ENCODE measurements around the gene AKAP9. TPM values are rescaled to one million over a fixed set of nuclear protein-coding genes. Genes with fewer than 3 reads are reported as not detected.
"Not testable (repeated sequence)": the region's sequence is repeated elsewhere in the genome, so short reads cannot be mapped to it uniquely, and the experiment has no call there.

Gene AKAP9
- total RNA-seq, 2 experiments from 2014 or later = 21.8 to 23.6 TPM

- Mint-ChIP-seq H3K36me3 (no peaks in the 10 kb centered on the region), H3K9me3 (peaks cover 4% of the 10 kb centered on the region), H3K4me1 (no peaks in the 10 kb centered on the region), H3K4me3 (no peak overlapping the region), H3K27ac (no peak overlapping the region), H3K27me3 (peaks cover 4% of the 10 kb centered on the region)
- DNase-seq = no peak
Observed at GRCh38 chr7:91922857-91923256, 17.8 kb upstream of the AKAP9 start.

DNA sequence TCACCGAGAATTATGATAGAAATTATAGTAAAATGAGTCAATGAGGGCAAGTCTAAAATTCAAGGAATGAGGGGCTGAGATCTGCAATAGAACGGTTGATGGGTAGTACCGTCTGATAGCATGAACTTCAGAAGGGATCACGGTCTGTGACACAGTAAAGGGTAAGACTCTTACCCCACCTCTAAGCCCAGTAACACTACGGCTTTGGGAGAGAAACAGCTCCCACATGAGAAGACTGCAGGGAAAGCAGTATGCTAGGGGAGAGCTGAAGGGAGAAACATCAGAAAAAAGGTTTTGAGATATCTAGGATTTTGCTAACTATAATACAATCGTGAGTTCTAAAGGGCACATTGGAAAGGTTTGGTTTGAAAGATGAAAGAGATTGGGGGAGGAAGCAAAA lies 12.8 kb upstream of the AKAP9 start:
- DNase-seq = no peak
- no peak overlapping the region for H3K27ac Mint-ChIP-seq
- H3K9me3 Mint-ChIP-seq = peaks cover 7% of the 10 kb centered on the region
- H3K27me3 Mint-ChIP-seq = no peaks in the 10 kb centered on the region
- no peak overlapping the region for H3K4me3 Mint-ChIP-seq
- H3K4me1 Mint-ChIP-seq = peaks cover 9% of the 10 kb centered on the region
- H3K36me3 Mint-ChIP-seq = peaks cover 4% of the 10 kb centered on the region

GRCh38 chr7:91929463-91929862 lies 11.2 kb upstream of the AKAP9 start:
- peak overlapping the region; percentile 35 for H3K27ac Mint-ChIP-seq
- no peaks in the 10 kb centered on the region for H3K27me3 Mint-ChIP-seq
- H3K4me3 Mint-ChIP-seq = no peak overlapping the region

GRCh38 chr7:91940171-91940570 lies 491 bp upstream of the AKAP9 start:
- Mint-ChIP-seq H3K36me3 (peaks cover 2% of the 10 kb centered on the region), H3K4me3 (peak overlapping the region; percentile 90), H3K27me3 (no peaks in the 10 kb centered on the region)

More at GRCh38 chr7:91929463-91929862, 11.2 kb upstream of the AKAP9 start:
- Mint-ChIP-seq H3K4me1 (peaks cover 9% of the 10 kb centered on the region), H3K36me3 (peaks cover 4% of the 10 kb centered on the region), H3K9me3 (peaks cover 7% of the 10 kb centered on the region)
- DNase-seq = no peak

GRCh38 chr7:91941450-91941849 lies 788 bp downstream of the AKAP9 start:
- Mint-ChIP-seq H3K27ac (peak overlapping the region; percentile 90), H3K9me3 (no peaks in the 10 kb centered on the region), H3K4me1 (peaks cover 39% of the 10 kb centered on the region), H3K36me3 (peaks cover 5% of the 10 kb centered on the region), H3K4me3 (peak overlapping the region; percentile 90), H3K27me3 (no peaks in the 10 kb centered on the region)
- DNase-seq = peak; percentile 36

More at GRCh38 chr7:91940171-91940570, 491 bp upstream of the AKAP9 start:
- DNase-seq = peak; percentile 16
- Mint-ChIP-seq H3K4me1 (peaks cover 30% of the 10 kb centered on the region), H3K27ac (peak overlapping the region; percentile 90), H3K9me3 (no peaks in the 10 kb centered on the region)

GRCh38 chr7:91942312-91942711 lies 1.6 kb downstream of the AKAP9 start:
- H3K4me3 Mint-ChIP-seq = peak overlapping the region; percentile 90
- no peaks in the 10 kb centered on the region for H3K27me3 Mint-ChIP-seq
- H3K27ac Mint-ChIP-seq = no peak overlapping the region
- H3K4me1 Mint-ChIP-seq = peaks cover 43% of the 10 kb centered on the region
- DNase-seq = no peak
- H3K9me3 Mint-ChIP-seq = no peaks in the 10 kb centered on the region
- H3K36me3 Mint-ChIP-seq = peaks cover 10% of the 10 kb centered on the region

- not testable (repeated sequence) for H3K9me3 Mint-ChIP-seq, DNase-seq, H3K4me3 Mint-ChIP-seq, H3K27me3 Mint-ChIP-seq
- Mint-ChIP-seq H3K4me1 (peaks cover 41% of the 10 kb centered on the region), H3K27ac (peak overlapping the region; percentile 3), H3K36me3 (peaks cover 16% of the 10 kb centered on the region)
Observed at GRCh38 chr7:91944970-91945369, 4.3 kb downstream of the AKAP9 start.

DNA sequence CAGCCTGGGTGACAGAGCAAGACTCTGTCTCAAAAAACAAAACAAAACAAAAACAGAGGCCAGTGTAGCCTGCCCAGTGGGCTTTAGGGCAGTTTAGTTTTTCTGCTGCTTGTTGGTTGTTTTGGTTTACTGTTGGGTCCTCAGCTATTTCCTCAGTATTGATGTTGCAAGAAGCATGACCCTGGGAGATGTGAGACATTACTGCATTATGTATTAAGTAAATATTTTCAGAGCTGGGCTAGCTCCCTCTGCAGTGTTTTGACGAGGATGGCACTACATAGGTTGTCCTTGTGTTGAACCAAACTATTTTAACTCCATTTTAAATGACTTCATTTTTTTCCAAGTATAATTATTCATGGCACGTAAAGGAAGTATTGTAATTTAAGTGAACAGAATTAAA lies 4.8 kb downstream of the AKAP9 start:
- Mint-ChIP-seq H3K4me1 (peaks cover 43% of the 10 kb centered on the region), H3K27ac (no peak overlapping the region), H3K9me3 (no peaks in the 10 kb centered on the region), H3K4me3 (no peak overlapping the region), H3K36me3 (peaks cover 16% of the 10 kb centered on the region), H3K27me3 (no peaks in the 10 kb centered on the region)
- no peak for DNase-seq

- no peak overlapping the region for H3K4me3 Mint-ChIP-seq
- H3K27ac Mint-ChIP-seq = no peak overlapping the region
- H3K36me3 Mint-ChIP-seq = peaks cover 14% of the 10 kb centered on the region
- no peaks in the 10 kb centered on the region for H3K27me3 Mint-ChIP-seq
- no peak for DNase-seq
- H3K9me3 Mint-ChIP-seq = no peaks in the 10 kb centered on the region
- H3K4me1 Mint-ChIP-seq = peaks cover 42% of the 10 kb centered on the region
Observed at GRCh38 chr7:91946549-91946948, 5.9 kb downstream of the AKAP9 start.

- Mint-ChIP-seq H3K27me3 (no peaks in the 10 kb centered on the region), H3K36me3 (peaks cover 20% of the 10 kb centered on the region), H3K9me3 (no peaks in the 10 kb centered on the region), H3K4me1 (peaks cover 43% of the 10 kb centered on the region), H3K4me3 (no peak overlapping the region), H3K27ac (no peak overlapping the region)
- DNase-seq = no peak
Observed at GRCh38 chr7:91947948-91948347, 7.3 kb downstream of the AKAP9 start.

DNA sequence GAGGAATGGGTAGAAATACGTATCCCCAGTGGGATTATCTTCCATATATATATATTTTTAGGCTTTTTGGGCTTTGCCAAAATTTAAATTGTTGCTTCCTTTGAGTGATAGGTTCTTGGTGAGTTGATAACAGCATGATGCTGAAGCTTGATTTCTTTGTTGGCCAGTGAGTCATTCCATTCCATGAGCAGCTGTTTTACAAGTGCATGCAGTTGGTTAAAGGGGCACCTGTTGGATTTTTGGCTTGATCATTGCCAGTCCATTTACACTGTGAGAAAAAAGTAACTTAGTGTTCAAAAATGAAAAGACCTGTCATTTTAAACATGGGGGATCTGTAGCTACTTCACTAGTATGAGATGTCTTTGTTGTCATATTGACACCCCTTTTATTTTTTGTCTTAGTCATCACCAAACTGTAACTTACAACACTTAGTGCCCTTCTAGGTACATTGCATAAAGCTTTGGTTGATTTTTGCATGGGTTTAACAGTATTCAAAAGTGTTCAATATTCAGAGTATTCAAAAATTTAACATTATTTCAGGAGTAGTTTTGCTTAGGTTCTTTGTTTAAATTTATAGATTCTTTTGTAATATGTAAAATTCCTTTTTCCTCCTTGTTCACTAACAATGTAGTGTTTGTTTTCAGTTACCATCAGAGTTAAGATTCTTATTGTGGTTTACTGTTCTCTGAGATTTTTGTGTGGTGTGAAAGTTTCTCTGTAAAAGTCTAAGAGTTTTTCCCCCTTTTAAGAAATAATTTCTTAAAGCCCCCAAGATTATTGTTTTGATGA lies 8.8 kb downstream of the AKAP9 start:
- no peaks in the 10 kb centered on the region for H3K9me3 Mint-ChIP-seq
- peaks cover 42% of the 10 kb centered on the region for H3K4me1 Mint-ChIP-seq
- H3K4me3 Mint-ChIP-seq = no peak overlapping the region
- DNase-seq = no peak
- H3K27me3 Mint-ChIP-seq = no peaks in the 10 kb centered on the region
- H3K36me3 Mint-ChIP-seq = peaks cover 20% of the 10 kb centered on the region
- no peak overlapping the region for H3K27ac Mint-ChIP-seq

DNA sequence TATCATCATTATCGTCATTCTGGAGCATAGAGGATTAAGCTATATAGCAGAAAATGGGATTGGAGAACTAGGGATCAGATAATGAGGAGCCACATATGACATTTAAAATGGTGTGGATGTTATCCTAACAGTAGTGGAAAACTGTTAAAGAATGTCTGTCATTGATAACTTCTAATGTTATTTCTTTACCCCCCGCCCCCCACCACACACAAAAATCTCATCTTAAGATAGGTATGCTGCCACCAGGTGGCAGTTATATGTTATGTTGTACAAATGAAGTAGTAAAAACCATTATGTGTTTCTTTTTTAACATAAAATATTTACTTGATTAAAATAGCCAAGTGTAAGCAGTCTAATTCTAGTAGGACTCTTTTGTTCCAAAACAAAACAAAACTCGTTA lies 13.0 kb downstream of the AKAP9 start:
- Mint-ChIP-seq H3K27ac (no peak overlapping the region), H3K4me3 (no peak overlapping the region), H3K9me3 (no peaks in the 10 kb centered on the region), H3K4me1 (peaks cover 33% of the 10 kb centered on the region), H3K36me3 (peaks cover 6% of the 10 kb centered on the region), H3K27me3 (no peaks in the 10 kb centered on the region)
- DNase-seq = no peak

DNA sequence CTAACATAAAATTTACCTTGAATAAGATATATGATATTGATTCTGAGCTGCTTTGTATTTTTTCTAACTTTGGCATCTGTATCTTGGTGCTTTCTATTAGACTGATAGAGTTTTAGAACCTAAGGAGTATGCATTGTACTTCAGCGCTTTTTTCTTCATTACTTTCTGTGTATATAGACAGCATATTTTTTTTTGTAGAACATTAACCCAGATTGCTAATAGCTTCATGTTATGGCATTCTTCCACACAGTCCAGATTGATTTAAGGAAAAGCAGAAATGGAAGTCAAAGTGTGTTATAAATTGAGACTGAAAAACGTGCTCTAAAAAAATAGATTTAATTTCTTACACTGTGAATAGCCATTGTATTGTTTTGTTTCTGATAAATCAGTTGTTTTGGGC lies 15.8 kb downstream of the AKAP9 start:
- not testable (repeated sequence) for H3K27ac Mint-ChIP-seq, H3K9me3 Mint-ChIP-seq, DNase-seq, H3K36me3 Mint-ChIP-seq, H3K27me3 Mint-ChIP-seq, H3K4me3 Mint-ChIP-seq
- peaks cover 27% of the 10 kb centered on the region for H3K4me1 Mint-ChIP-seq

DNA sequence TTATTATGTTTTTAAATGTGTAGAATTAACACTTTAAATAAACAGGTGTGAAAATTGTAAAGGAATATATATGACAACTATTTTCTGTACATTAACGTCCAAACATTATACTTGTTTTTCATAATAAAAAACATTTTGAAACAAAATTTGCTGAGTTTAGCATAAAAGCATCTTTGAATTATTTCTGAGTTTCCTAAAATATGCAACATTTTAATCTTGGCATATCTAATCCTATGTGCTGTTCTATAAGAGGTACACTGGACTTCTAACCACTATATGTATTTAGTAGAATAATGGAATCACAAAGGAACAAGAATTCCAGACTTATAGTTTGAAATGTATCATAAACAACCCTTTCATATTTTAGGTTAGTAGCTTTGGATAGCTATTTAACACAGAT lies 16.6 kb downstream of the AKAP9 start:
- Mint-ChIP-seq H3K4me3 (no peak overlapping the region), H3K36me3 (peaks cover under 1% of the 10 kb centered on the region), H3K9me3 (no peaks in the 10 kb centered on the region), H3K27ac (no peak overlapping the region), H3K4me1 (peaks cover 22% of the 10 kb centered on the region), H3K27me3 (no peaks in the 10 kb centered on the region)
- DNase-seq = no peak

GRCh38 chr7:91957823-91958222 lies 17.2 kb downstream of the AKAP9 start:
- no peak overlapping the region for H3K27ac Mint-ChIP-seq
- H3K36me3 Mint-ChIP-seq = no peaks in the 10 kb centered on the region
- DNase-seq = no peak
- H3K9me3 Mint-ChIP-seq = no peaks in the 10 kb centered on the region
- no peaks in the 10 kb centered on the region for H3K27me3 Mint-ChIP-seq
- peaks cover 17% of the 10 kb centered on the region for H3K4me1 Mint-ChIP-seq
- H3K4me3 Mint-ChIP-seq = no peak overlapping the region

DNA sequence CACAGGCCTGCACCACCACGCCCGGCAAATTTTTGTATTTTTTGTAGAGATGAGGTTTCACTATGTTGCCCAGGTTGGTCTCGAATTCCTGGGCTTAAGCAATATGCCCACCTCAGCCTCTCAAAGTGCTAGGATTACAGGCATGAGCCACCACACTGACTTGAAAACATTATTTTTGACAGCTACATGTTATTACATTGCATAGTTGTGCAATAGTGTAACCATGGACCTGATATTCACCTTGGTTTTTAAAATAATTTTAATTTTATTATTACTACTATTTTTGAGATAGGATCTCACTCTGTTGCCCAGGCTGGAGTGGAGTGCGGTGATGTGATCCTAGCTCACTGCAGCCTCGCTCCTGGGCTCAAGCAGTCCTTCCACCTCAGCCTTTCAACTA lies 18.4 kb downstream of the AKAP9 start:
- Mint-ChIP-seq H3K36me3 (no peaks in the 10 kb centered on the region), H3K4me1 (peaks cover 11% of the 10 kb centered on the region), H3K27ac (no peak overlapping the region), H3K4me3 (no peak overlapping the region), H3K27me3 (no peaks in the 10 kb centered on the region), H3K9me3 (no peaks in the 10 kb centered on the region)
- no peak for DNase-seq
